Endothelial cell (in vitro differentiated cells): ENCODE data around the gene TP53TG5. TPM values are rescaled to one million over a fixed set of nuclear protein-coding genes. Genes with fewer than 3 reads are reported as not detected.

ENCODE experiments used
- DNase-seq: peaks from one replicate; pipeline ENCODE4 v3.0.0; 2021; ENCODE audit warnings: low spot score
- H3K27ac Mint-ChIP-seq: one replicate; pipeline ENCODE4 v1.8.0; 2021; ENCODE audit warnings: mixed read lengths, inconsistent platforms; ENCODE audit not compliant: unreplicated experiment
- H3K27me3 Mint-ChIP-seq: one replicate; pipeline ENCODE4 v1.8.0; 2021; ENCODE audit warnings: mild to moderate bottlenecking, moderate library complexity, mixed read lengths, inconsistent platforms; ENCODE audit not compliant: unreplicated experiment
- H3K36me3 Mint-ChIP-seq: one replicate; pipeline ENCODE4 v1.8.0; 2021; ENCODE audit warnings: mild to moderate bottlenecking, low read depth, mixed read lengths, inconsistent platforms; ENCODE audit not compliant: unreplicated experiment
- H3K4me1 Mint-ChIP-seq: one replicate; pipeline ENCODE4 v1.8.0; 2021; ENCODE audit warnings: mild to moderate bottlenecking, mixed read lengths, inconsistent platforms; ENCODE audit not compliant: unreplicated experiment
- H3K4me3 Mint-ChIP-seq: one replicate; pipeline ENCODE4 v1.8.0; 2021; ENCODE audit warnings: mild to moderate bottlenecking, mixed read lengths, inconsistent platforms; ENCODE audit not compliant: unreplicated experiment
- H3K9me3 Mint-ChIP-seq: one replicate; pipeline ENCODE4 v1.8.0; 2021; ENCODE audit warnings: mixed read lengths, inconsistent platforms; ENCODE audit not compliant: unreplicated experiment
- total RNA-seq: library from RNA; stranded (reverse); fragmentation: NEBNext Ultra II Directional; extraction: Animal tissue kit (Norgen Biotek cat#: 25700); gene quantifications from one replicate; pipeline ENCODE4 v1.2.1, GENCODE V29; 2021; ENCODE audit not compliant: unreplicated experiment
- TF ChIP-seq, protein P1 (sequence below): fragments of 200-600 bp; sonication (generic); IDR thresholded peaks from one replicate; pipeline ENCODE4 v1.5.0; 2021; ENCODE audit warnings: antibody characterized with exemption; ENCODE audit not compliant: unreplicated experiment

TP53TG5 gene
- total RNA-seq, 1 donor from 2014 or later, result not detected

GRCh38 chr20:45337367-45338120, 40.6 kb downstream of the TP53TG5 start:
- Mint-ChIP-seq H3K27ac (no peak overlapping the region), H3K36me3 (no peaks in the 10 kb centered on the region), H3K4me3 (no peak overlapping the region), H3K4me1 (peaks cover 20% of the 10 kb centered on the region), H3K27me3 (no peaks in the 10 kb centered on the region), H3K9me3 (no peaks in the 10 kb centered on the region)
- no peak for DNase-seq
- TF ChIP-seq, protein P1, sequence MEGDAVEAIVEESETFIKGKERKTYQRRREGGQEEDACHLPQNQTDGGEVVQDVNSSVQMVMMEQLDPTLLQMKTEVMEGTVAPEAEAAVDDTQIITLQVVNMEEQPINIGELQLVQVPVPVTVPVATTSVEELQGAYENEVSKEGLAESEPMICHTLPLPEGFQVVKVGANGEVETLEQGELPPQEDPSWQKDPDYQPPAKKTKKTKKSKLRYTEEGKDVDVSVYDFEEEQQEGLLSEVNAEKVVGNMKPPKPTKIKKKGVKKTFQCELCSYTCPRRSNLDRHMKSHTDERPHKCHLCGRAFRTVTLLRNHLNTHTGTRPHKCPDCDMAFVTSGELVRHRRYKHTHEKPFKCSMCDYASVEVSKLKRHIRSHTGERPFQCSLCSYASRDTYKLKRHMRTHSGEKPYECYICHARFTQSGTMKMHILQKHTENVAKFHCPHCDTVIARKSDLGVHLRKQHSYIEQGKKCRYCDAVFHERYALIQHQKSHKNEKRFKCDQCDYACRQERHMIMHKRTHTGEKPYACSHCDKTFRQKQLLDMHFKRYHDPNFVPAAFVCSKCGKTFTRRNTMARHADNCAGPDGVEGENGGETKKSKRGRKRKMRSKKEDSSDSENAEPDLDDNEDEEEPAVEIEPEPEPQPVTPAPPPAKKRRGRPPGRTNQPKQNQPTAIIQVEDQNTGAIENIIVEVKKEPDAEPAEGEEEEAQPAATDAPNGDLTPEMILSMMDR, result no peak

GRCh38 chr20:45336530-45337366, 41.4 kb downstream of the TP53TG5 start:
- Mint-ChIP-seq H3K4me1 (peaks cover 12% of the 10 kb centered on the region), H3K4me3 (no peak overlapping the region), H3K27me3 (no peaks in the 10 kb centered on the region), H3K27ac (no peak overlapping the region), H3K36me3 (no peaks in the 10 kb centered on the region), H3K9me3 (no peaks in the 10 kb centered on the region)
- no peak for DNase-seq
- TF ChIP-seq, protein P1, result no peak

DNA sequence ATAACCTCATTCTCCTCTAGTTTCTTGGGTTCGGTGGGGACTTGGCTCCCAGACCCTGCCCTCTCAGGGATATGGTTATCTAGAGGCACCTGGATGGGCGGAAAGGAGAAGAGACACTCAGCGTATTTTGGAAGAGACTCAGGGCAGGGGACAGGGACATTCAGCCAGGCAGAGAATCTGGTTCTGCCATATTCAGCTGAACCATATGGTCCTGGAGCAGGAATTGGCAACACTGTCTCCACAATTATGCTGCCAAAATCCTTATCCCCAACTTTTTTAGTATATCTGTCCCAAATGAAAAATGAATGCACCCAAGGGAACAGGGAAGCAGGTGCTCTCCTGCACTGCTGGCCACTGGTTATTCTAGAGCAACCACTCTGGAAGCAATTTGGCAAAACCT, 47.6 kb downstream of the TP53TG5 start:
- Mint-ChIP-seq H3K4me1 (peaks cover 5% of the 10 kb centered on the region), H3K4me3 (no peak overlapping the region), H3K36me3 (no peaks in the 10 kb centered on the region), H3K27me3 (peaks cover 3% of the 10 kb centered on the region), H3K27ac (no peak overlapping the region), H3K9me3 (no peaks in the 10 kb centered on the region)
- TF ChIP-seq, protein P1, result no peak
- no peak for DNase-seq

DNA sequence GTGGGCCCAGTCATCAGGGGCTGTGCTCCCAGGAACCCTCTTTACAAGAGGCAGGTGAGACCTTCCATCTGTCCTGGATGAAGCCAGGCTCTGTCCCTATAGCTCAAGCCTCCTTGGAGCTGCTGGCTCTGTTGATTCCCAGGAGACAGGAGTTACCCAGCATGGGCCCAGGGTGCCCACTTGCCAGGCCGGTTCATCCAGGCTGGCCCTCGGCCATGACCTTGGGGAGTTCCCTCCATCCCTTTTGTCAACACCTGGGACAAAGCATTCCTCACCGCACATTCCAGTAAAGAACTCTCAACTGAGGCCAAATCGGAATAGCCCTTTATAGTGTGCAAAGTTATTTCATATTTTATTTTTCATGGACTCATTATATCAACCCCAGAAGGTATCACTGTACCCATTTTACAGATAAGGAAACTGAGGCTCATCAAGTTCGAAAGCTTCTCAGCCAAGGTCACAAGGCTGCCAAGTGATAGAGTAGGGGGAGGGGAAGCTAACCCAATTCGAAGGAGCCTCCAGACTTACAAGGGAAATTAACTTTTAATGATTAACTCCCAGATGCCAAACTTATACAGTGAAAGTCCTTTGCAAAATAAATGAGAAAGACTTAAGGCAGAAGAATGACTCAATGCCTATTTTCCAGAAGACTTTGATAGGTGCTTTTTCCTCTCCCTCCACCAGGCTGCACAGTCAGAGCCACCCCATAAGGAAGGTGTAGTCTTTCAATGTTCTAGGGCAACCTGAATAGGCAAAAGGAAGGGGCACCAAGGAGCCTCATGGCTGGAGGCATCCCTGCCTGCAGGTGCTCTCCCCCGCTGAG, 48.4 kb downstream of the TP53TG5 start:
- H3K9me3 Mint-ChIP-seq, result no peaks in the 10 kb centered on the region
- peaks cover 5% of the 10 kb centered on the region for H3K4me1 Mint-ChIP-seq
- H3K36me3 Mint-ChIP-seq, result no peaks in the 10 kb centered on the region
- H3K27me3 Mint-ChIP-seq, result peaks cover 3% of the 10 kb centered on the region
- H3K4me3 Mint-ChIP-seq, result no peak overlapping the region
- H3K27ac Mint-ChIP-seq, result no peak overlapping the region
- TF ChIP-seq, protein P1, result no peak
- DNase-seq, result no peak
